Osteocyte (in vitro differentiated cells): ENCODE results near the gene KDM1B. TPM values are rescaled to one million over a fixed set of nuclear protein-coding genes. Genes with fewer than 3 reads are reported as not detected.

Experiments
- DNase-seq: peaks from one replicate; pipeline ENCODE4 v3.0.0; 2021; ENCODE audit warnings: mixed read lengths; ENCODE audit not compliant: unreplicated experiment; ENCODE audit errors: extremely low spot score
- H3K27ac Mint-ChIP-seq: one replicate; pipeline ENCODE4 v1.8.0; 2021; ENCODE audit warnings: mild to moderate bottlenecking, mixed read lengths; ENCODE audit not compliant: unreplicated experiment
- H3K27me3 Mint-ChIP-seq: one replicate; pipeline ENCODE4 v1.8.0; 2021; ENCODE audit warnings: mixed read lengths; ENCODE audit not compliant: unreplicated experiment
- H3K36me3 Mint-ChIP-seq: one replicate; pipeline ENCODE4 v1.8.0; 2021; ENCODE audit warnings: mixed read lengths; ENCODE audit not compliant: unreplicated experiment
- H3K4me1 Mint-ChIP-seq: one replicate; pipeline ENCODE4 v1.8.0; 2021; ENCODE audit warnings: mixed read lengths; ENCODE audit not compliant: unreplicated experiment
- H3K4me3 Mint-ChIP-seq: one replicate; pipeline ENCODE4 v1.8.0; 2021; ENCODE audit warnings: mild to moderate bottlenecking, moderate library complexity, mixed read lengths; ENCODE audit not compliant: unreplicated experiment
- H3K9me3 Mint-ChIP-seq: one replicate; pipeline ENCODE4 v1.8.0; 2021; ENCODE audit warnings: mixed read lengths; ENCODE audit not compliant: unreplicated experiment
- CTCF ChIP-seq: fragments of 200-600 bp; sonication (generic); IDR thresholded peaks from 2 replicates; pipeline ENCODE4 v1.5.0; 2021; ENCODE audit warnings: antibody characterized with exemption, mild to moderate bottlenecking, moderate library complexity
- long read RNA-seq: library from polyadenylated mRNA; unstranded; transcript quantifications from one replicate; pipeline ENCODE4 v2.0.0, GENCODE V29; 2021
- total RNA-seq: library from RNA; stranded (reverse); gene quantifications from 2 replicates; pipeline ENCODE4 v1.2.1, GENCODE V29; 2021

The KDM1B gene, protein sequence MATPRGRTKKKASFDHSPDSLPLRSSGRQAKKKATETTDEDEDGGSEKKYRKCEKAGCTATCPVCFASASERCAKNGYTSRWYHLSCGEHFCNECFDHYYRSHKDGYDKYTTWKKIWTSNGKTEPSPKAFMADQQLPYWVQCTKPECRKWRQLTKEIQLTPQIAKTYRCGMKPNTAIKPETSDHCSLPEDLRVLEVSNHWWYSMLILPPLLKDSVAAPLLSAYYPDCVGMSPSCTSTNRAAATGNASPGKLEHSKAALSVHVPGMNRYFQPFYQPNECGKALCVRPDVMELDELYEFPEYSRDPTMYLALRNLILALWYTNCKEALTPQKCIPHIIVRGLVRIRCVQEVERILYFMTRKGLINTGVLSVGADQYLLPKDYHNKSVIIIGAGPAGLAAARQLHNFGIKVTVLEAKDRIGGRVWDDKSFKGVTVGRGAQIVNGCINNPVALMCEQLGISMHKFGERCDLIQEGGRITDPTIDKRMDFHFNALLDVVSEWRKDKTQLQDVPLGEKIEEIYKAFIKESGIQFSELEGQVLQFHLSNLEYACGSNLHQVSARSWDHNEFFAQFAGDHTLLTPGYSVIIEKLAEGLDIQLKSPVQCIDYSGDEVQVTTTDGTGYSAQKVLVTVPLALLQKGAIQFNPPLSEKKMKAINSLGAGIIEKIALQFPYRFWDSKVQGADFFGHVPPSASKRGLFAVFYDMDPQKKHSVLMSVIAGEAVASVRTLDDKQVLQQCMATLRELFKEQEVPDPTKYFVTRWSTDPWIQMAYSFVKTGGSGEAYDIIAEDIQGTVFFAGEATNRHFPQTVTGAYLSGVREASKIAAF
- total RNA-seq = 12.1 and 13.3 TPM in 2 replicates
- long read RNA-seq, partial matches to known transcripts = 4 of 6 reads
- long read RNA-seq, other reads (novel, unspliced or antisense) = 2 of 6 reads

GRCh38 chr6:18155150-18155863, at the start of gene KDM1B:
Gene KDM1B (plus strand): TSS chr6:18155422. CDS start chr6:18159896, 4,474 bp downstream.
- TF ChIP-seq CTCF = no peak
- peaks cover 6% of the 10 kb centered on the region for H3K36me3 Mint-ChIP-seq
- H3K9me3 Mint-ChIP-seq = no peaks in the 10 kb centered on the region
- H3K27me3 Mint-ChIP-seq = no peaks in the 10 kb centered on the region
- H3K27ac Mint-ChIP-seq = peak within 1 kb of the TSS; percentile 98
- H3K4me3 Mint-ChIP-seq = peak within 1 kb of the TSS; percentile 98
- H3K4me1 Mint-ChIP-seq = peaks cover 16% of the 10 kb centered on the region
- peak; percentile 100 for DNase-seq

DNA sequence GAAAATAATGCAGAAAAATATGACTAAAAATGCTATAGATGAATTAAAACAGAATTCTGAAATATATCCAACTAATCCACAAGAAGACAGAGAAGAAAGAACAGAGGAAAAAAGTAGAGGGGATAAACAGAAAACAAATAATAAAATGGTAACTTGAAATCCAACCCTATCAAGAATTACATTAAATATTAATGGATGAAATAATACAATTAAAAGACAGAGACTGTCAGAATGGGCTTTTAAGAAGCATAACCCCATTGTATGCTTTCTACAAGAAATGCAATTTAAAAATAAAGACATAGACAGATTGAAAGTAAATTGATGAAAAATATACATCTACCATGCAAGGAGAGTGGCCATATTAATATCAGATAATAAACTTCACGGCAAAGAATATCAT, 48.2 kb upstream of the KDM1B start:
- TF ChIP-seq CTCF = no peak
- no peak for DNase-seq
- Mint-ChIP-seq H3K4me1 (no peaks in the 10 kb centered on the region), H3K4me3 (no peak overlapping the region), H3K9me3 (peaks cover 13% of the 10 kb centered on the region), H3K27ac (no peak overlapping the region), H3K36me3 (peaks cover 4% of the 10 kb centered on the region), H3K27me3 (peaks cover 8% of the 10 kb centered on the region)

DNA sequence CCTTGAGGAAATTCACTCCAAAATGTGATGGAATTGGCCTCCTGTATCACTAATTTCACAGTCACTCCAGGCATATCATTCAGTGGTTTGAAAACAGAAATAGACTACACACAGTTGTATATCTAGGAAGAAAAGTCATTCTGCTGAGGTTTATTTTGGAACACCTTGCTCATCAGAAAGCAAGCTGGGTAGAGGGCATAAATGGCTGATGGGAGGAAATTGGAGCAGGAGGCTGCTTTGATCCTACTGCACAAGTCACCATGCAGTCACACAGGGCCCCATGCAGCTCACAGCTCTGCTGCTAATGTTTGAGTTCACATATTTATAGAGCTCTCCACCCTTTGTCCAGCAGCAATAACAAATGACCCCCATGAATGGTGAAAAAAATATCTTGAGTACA, 45.1 kb upstream of the KDM1B start:
- Mint-ChIP-seq H3K27me3 (peaks cover 2% of the 10 kb centered on the region), H3K36me3 (peaks cover 4% of the 10 kb centered on the region), H3K9me3 (peaks cover 13% of the 10 kb centered on the region), H3K4me1 (no peaks in the 10 kb centered on the region), H3K4me3 (no peak overlapping the region), H3K27ac (no peak overlapping the region)
- DNase-seq = no peak
- no peak for TF ChIP-seq CTCF

DNA sequence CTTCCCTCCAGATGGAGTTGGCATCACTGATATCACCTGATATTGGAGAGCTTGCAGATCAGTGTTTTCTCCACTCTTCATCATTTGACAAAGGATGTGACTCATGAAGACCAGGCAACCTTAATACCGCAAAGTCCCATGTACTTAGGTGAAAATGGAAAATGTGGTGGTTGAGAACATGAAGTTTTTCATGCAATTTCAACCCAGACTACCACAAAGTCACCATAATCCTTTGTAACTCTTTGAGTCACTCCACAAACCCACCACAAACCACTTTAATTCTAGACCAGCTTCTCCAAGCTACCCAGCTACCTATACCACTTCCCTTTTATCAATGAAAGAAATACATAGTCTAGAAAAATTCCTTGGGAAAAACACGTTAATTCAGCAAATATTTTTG, 39.9 kb upstream of the KDM1B start:
- H3K4me1 Mint-ChIP-seq = no peaks in the 10 kb centered on the region
- H3K27ac Mint-ChIP-seq = no peak overlapping the region
- H3K27me3 Mint-ChIP-seq = peaks cover 2% of the 10 kb centered on the region
- H3K36me3 Mint-ChIP-seq = no peaks in the 10 kb centered on the region
- H3K4me3 Mint-ChIP-seq = no peak overlapping the region
- no peak for DNase-seq
- TF ChIP-seq CTCF = no peak
- no peaks in the 10 kb centered on the region for H3K9me3 Mint-ChIP-seq
